HL-60 (cell line): Measurements from ENCODE around the gene NCOR1.

Source experiments
- DNase-seq, 2 experiments: peaks; one replicate each; pipeline ENCODE4 v3.0.0-alpha.2; 2010 to 2020; ENCODE audit warnings: low read depth in 1 of 2, low spot score in 1 of 2
- H3K27ac ChIP-seq: fragments of 250-450 bp; sonication (Bioruptor Pico); replicated peaks from 2 replicates; pipeline ENCODE4 v1.5.1; 2020; ENCODE audit warnings: mild to moderate bottlenecking, moderate library complexity
- H3K27me3 ChIP-seq: fragments of 250-450 bp; sonication (Bioruptor Pico); 2 replicates; pipeline ENCODE4 v1.5.1; 2021; ENCODE audit warnings: mild to moderate bottlenecking, moderate library complexity; ENCODE audit not compliant: insufficient read depth, poor library complexity, severe bottlenecking
- H3K4me3 ChIP-seq: replicated peaks from 2 replicates; pipeline ENCODE4 v1.5.1; 2011; ENCODE audit warnings: mild to moderate bottlenecking, control low read depth, low read length; ENCODE audit not compliant: insufficient read depth
- CTCF ChIP-seq: IDR thresholded peaks from one replicate; pipeline ENCODE4 v1.5.1; 2011; ENCODE audit warnings: low read length, control low read depth, inconsistent platforms; ENCODE audit not compliant: insufficient read depth
- GABPA ChIP-seq: IDR thresholded peaks from 2 replicates; pipeline ENCODE4 v1.6.1; 2012; ENCODE audit warnings: low read depth
- POLR2AphosphoS5 ChIP-seq: IDR thresholded peaks from 2 replicates; pipeline ENCODE4 v1.6.1; 2012; ENCODE audit warnings: low read depth
- REST ChIP-seq: IDR thresholded peaks from 2 replicates; pipeline ENCODE4 v1.6.1; 2012; ENCODE audit warnings: low read depth; ENCODE audit not compliant: insufficient replicate concordance
- SPI1 ChIP-seq: IDR thresholded peaks from 2 replicates; pipeline ENCODE4 v1.6.1; 2012; ENCODE audit warnings: low read depth, mild to moderate bottlenecking, borderline replicate concordance

NCOR1 gene

GRCh38 chr17:16243801-16244567 is 28.6 kb upstream of the NCOR1 start:
- Histone ChIP-seq H3K27me3 (no peaks in the 10 kb centered on the region), H3K27ac (no peak overlapping the region), H3K4me3 (no peak overlapping the region)
- no peak for TF ChIP-seq CTCF
- TF ChIP-seq GABPA, result no peak
- no peak for DNase-seq

GRCh38 chr17:16243385-16243784 is 28.1 kb upstream of the NCOR1 start:
- no peak overlapping the region for H3K27ac ChIP-seq
- H3K27me3 ChIP-seq, result no peaks in the 10 kb centered on the region
- no peak overlapping the region for H3K4me3 ChIP-seq
- no peak for DNase-seq
- no peak for TF ChIP-seq REST
- no peak for TF ChIP-seq POLR2AphosphoS5

- DNase-seq, result no peak
- no peak overlapping the region for H3K27ac ChIP-seq
- H3K27me3 ChIP-seq, result no peaks in the 10 kb centered on the region
- TF ChIP-seq REST, result no peak
- no peak for TF ChIP-seq GABPA
- TF ChIP-seq SPI1, result no peak
- no peak for TF ChIP-seq CTCF
- no peak for TF ChIP-seq POLR2AphosphoS5
- H3K4me3 ChIP-seq, result no peak overlapping the region
These were observed 26.6 kb upstream of the NCOR1 start for GRCh38 chr17:16241906-16242399.

GRCh38 chr17:16239931-16240330 is 24.6 kb upstream of the NCOR1 start:
- Histone ChIP-seq H3K27me3 (no peaks in the 10 kb centered on the region), H3K4me3 (no peak overlapping the region), H3K27ac (no peak overlapping the region)
- DNase-seq, result no peak
- TF ChIP-seq POLR2AphosphoS5 (no peak), GABPA (no peak), CTCF (no peak), SPI1 (no peak), REST (no peak)
